GM23248 (cell line): ENCODE measurements around the gene TRA2B.
"Not testable (repeated sequence)": the region's sequence is repeated elsewhere in the genome, so short reads cannot be mapped to it uniquely, and the experiment has no call there.

Experiments used
- EZH2 ChIP-seq: fragments of 200-600 bp; sonication (generic); IDR thresholded peaks from 2 replicates; pipeline ENCODE4 v1.6.1; 2018; ENCODE audit warnings: antibody characterized with exemption, mild to moderate bottlenecking; ENCODE audit not compliant: insufficient read depth, poor library complexity, severe bottlenecking
- EZH2phosphoT487 ChIP-seq: fragments of 200-600 bp; sonication (generic); IDR thresholded peaks from 2 replicates; pipeline ENCODE4 v1.6.1; 2018; ENCODE audit warnings: antibody characterized with exemption, moderate library complexity, mild to moderate bottlenecking, low read depth; ENCODE audit not compliant: insufficient read depth

GRCh38 chr3:185909913-185910312 lies 27.9 kb downstream of the TRA2B start:
- not testable (repeated sequence) for TF ChIP-seq EZH2, EZH2phosphoT487
